ENCODE data around the gene NEK6.

The NEK6 gene

DNA sequence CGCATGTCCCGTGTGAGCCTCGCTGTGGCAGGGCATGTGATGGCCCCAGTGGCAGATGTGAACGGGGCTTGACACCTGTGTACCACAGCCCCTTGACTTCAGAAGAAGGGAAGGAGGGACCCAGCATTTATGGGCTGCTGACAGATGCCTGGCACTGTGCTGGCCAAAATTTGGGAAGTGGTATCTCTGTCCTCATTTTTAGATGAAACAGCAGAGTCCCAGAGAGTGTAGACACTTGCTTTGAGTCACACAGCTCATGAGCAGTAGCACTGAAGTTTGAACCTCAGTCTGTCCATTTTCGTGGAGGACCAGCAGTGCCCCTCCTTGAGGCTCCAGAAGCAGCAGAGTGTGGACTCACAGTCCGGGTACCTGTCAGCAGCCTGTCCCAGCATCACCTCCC is 16.5 kb downstream of the NEK6 start:
- Histone ChIP-seq H3K79me2 (ENCODE audit: low read length) (peaks cover 100% of the 10 kb centered on the region), H4K20me1 (ENCODE audit: insufficient read depth, low read length) (peaks cover 100% of the 10 kb centered on the region), H3K9ac (ENCODE audit: low read length) (no peak overlapping the region)

DNA sequence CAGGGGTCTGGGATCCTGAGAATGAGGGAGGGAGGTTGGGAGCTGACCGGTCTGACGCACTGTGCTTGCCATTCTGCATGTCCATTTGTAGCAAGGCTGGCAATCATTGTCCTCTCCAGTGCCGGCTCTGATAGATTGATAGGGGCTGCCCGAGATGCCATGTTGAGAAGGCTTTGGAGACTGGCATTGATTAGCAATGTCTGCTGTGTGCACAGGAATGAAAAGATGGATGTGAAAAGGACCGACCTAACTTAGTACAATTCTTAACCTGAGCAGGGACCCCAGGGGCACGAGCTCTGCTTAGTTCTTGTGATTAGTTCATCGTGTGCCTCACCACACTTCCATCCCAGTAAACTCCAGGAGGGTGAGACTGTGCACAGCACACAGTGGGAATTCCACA is 17.0 kb downstream of the NEK6 start:
- peaks cover 100% of the 10 kb centered on the region for H4K20me1 ChIP-seq (ENCODE audit: insufficient read depth, low read length)
- no peak overlapping the region for H2AFZ ChIP-seq (ENCODE audit: low read depth, low read length)
- no peak for TF ChIP-seq EZH2phosphoT487 (IDR thresholded peaks at IDR 0.05; ENCODE audit: low read depth)
- TF ChIP-seq CTCF (IDR thresholded peaks at IDR 0.05; ENCODE audit: low read depth, low read length) = no peak
- H3K27ac ChIP-seq (ENCODE audit: low read length) = no peak overlapping the region
- no peak overlapping the region for H3K4me3 ChIP-seq (ENCODE audit: low read length)
- H3K9ac ChIP-seq (ENCODE audit: low read length) = no peak overlapping the region
- H3K9me3 ChIP-seq (ENCODE audit: insufficient read depth, low read length) = no peaks in the 10 kb centered on the region
- H3K27me3 ChIP-seq (ENCODE audit: low read depth, low read length) = no peaks in the 10 kb centered on the region
- H3K36me3 ChIP-seq (replicated peaks; ENCODE audit: low read depth, low read length) = peaks cover 74% of the 10 kb centered on the region
- H3K4me1 ChIP-seq (ENCODE audit: low read length) = no peaks in the 10 kb centered on the region
- no peak overlapping the region for H3K4me2 ChIP-seq (ENCODE audit: low read length)
- H3K79me2 ChIP-seq (ENCODE audit: low read length) = peaks cover 100% of the 10 kb centered on the region

More for the DNA sequence above, 16.5 kb downstream of the NEK6 start:
- no peaks in the 10 kb centered on the region for H3K4me1 ChIP-seq (ENCODE audit: low read length)
- no peak overlapping the region for H2AFZ ChIP-seq (ENCODE audit: low read depth, low read length)
- peaks cover 72% of the 10 kb centered on the region for H3K36me3 ChIP-seq (replicated peaks; ENCODE audit: low read depth, low read length)
- no peaks in the 10 kb centered on the region for H3K27me3 ChIP-seq (ENCODE audit: low read depth, low read length)
- H3K4me2 ChIP-seq (ENCODE audit: low read length) = no peak overlapping the region
- H3K27ac ChIP-seq (ENCODE audit: low read length) = no peak overlapping the region
- no peak overlapping the region for H3K4me3 ChIP-seq (ENCODE audit: low read length)
- TF ChIP-seq CTCF (IDR thresholded peaks at IDR 0.05; ENCODE audit: low read depth, low read length) = no peak
- TF ChIP-seq EZH2phosphoT487 (IDR thresholded peaks at IDR 0.05; ENCODE audit: low read depth) = no peak
- no peaks in the 10 kb centered on the region for H3K9me3 ChIP-seq (ENCODE audit: insufficient read depth, low read length)

- no peak overlapping the region for H3K4me2 ChIP-seq (ENCODE audit: low read length)
- H3K9me3 ChIP-seq (ENCODE audit: insufficient read depth, low read length) = no peaks in the 10 kb centered on the region
- no peak overlapping the region for H3K9ac ChIP-seq (ENCODE audit: low read length)
- no peak overlapping the region for H2AFZ ChIP-seq (ENCODE audit: low read depth, low read length)
- TF ChIP-seq CTCF (IDR thresholded peaks at IDR 0.05; ENCODE audit: low read depth, low read length) = no peak
- H4K20me1 ChIP-seq (ENCODE audit: insufficient read depth, low read length) = peaks cover 100% of the 10 kb centered on the region
- peaks cover 100% of the 10 kb centered on the region for H3K79me2 ChIP-seq (ENCODE audit: low read length)
- H3K36me3 ChIP-seq (replicated peaks; ENCODE audit: low read depth, low read length) = peaks cover 57% of the 10 kb centered on the region
- H3K4me1 ChIP-seq (ENCODE audit: low read length) = no peaks in the 10 kb centered on the region
- H3K27me3 ChIP-seq (ENCODE audit: low read depth, low read length) = no peaks in the 10 kb centered on the region
- H3K27ac ChIP-seq (ENCODE audit: low read length) = no peak overlapping the region
- no peak overlapping the region for H3K4me3 ChIP-seq (ENCODE audit: low read length)
Measured at GRCh38 chr9:124277420-124277819, 19.7 kb downstream of the NEK6 start.

- H4K20me1 ChIP-seq (ENCODE audit: insufficient read depth, low read length) = peaks cover 100% of the 10 kb centered on the region
- H3K79me2 ChIP-seq (ENCODE audit: low read length) = peaks cover 100% of the 10 kb centered on the region
- no peak overlapping the region for H3K4me3 ChIP-seq (ENCODE audit: low read length)
- no peak for TF ChIP-seq CTCF (IDR thresholded peaks at IDR 0.05; ENCODE audit: low read depth, low read length)
- TF ChIP-seq EZH2phosphoT487 (IDR thresholded peaks at IDR 0.05; ENCODE audit: low read depth) = no peak
- no peak overlapping the region for H3K27ac ChIP-seq (ENCODE audit: low read length)
- peaks cover 51% of the 10 kb centered on the region for H3K36me3 ChIP-seq (replicated peaks; ENCODE audit: low read depth, low read length)
- H2AFZ ChIP-seq (ENCODE audit: low read depth, low read length) = no peak overlapping the region
- no peaks in the 10 kb centered on the region for H3K9me3 ChIP-seq (ENCODE audit: insufficient read depth, low read length)
- no peak overlapping the region for H3K9ac ChIP-seq (ENCODE audit: low read length)
- no peaks in the 10 kb centered on the region for H3K4me1 ChIP-seq (ENCODE audit: low read length)
- no peaks in the 10 kb centered on the region for H3K27me3 ChIP-seq (ENCODE audit: low read depth, low read length)
- no peak overlapping the region for H3K4me2 ChIP-seq (ENCODE audit: low read length)
Measured at GRCh38 chr9:124278054-124278540, 20.3 kb downstream of the NEK6 start.
